Muscle layer of colon (tissue), 2 donors: ENCODE results near the gene NDUFS6.
"Not testable (repeated sequence)": the region's sequence is repeated elsewhere in the genome, so short reads cannot be mapped to it uniquely, and the experiment has no call there.

Experiments used
- H3K27ac ChIP-seq: one replicate; pipeline ENCODE4 v1.7.0; 2013; ENCODE audit warnings: low read depth, mild to moderate bottlenecking, low read length, moderate library complexity
- H3K27me3 ChIP-seq, 2 donors: one replicate each; pipeline ENCODE4 v1.7.0; 2013; ENCODE audit warnings: low read length in 2 of 2, mild to moderate bottlenecking in 2 of 2; ENCODE audit not compliant: insufficient read depth in 2 of 2, control insufficient read depth in 1 of 2
- H3K36me3 ChIP-seq: one replicate; pipeline ENCODE4 v1.7.0; 2013; ENCODE audit warnings: mild to moderate bottlenecking, low read length; ENCODE audit not compliant: insufficient read depth
- H3K4me1 ChIP-seq: one replicate; pipeline ENCODE4 v1.7.0; 2013; ENCODE audit warnings: mild to moderate bottlenecking, low read length; ENCODE audit not compliant: insufficient read depth
- H3K4me3 ChIP-seq, 2 donors: one replicate each; pipeline ENCODE4 v1.7.0; 2013; ENCODE audit warnings: low read length in 2 of 2, low read depth in 1 of 2, mild to moderate bottlenecking in 1 of 2, moderate library complexity in 1 of 2
- H3K9ac ChIP-seq: one replicate; pipeline ENCODE4 v1.7.0; 2013; ENCODE audit warnings: low read length
- H3K9me3 ChIP-seq: one replicate; pipeline ENCODE4 v1.7.0; 2013; ENCODE audit warnings: mild to moderate bottlenecking, low read length
- donor health status: abdominal sarcoma.
- donor health status: Adenocarcinoma of cecum.

The NDUFS6 gene

DNA sequence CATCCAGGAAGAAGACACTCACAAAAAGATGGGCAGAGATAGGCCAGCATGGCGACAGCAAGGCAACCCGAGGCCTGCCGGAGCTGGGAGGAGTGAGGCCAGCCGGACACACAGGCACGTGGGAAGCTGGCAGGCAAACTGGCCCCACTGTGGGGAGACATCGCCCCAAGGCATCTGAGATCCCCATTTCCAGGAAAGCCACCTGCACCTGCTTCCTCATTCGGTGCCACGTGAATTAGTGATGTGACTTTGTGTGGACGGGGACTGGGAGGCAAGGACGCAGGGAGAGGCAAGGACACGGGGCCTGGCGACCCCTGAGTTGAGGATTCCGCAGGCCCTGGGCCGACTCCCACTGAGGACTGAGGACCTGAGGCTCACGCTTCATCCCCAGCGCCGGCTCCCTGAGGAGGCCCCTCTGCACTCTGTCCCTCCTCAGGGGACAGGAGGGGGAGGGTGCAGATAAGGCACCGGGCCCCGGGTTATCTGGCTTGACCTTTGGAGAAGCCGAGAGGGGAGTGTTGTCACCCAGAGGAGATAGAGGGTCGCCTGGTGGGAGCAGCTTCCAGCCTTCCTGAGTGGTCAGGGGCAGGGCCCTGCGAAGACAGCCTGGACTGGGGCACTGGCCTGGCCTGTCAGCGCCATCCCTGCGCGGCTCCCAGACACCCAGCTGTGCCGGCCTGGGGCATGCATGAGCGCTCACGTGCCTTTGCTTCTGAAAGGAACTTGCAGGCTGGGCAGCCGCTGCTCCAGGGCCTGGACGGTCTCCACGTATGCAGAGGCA is 39.7 kb downstream of the NDUFS6 start:
- Histone ChIP-seq H3K36me3 (no peaks in the 10 kb centered on the region), H3K27me3 (peaks cover 0 to 10% of the 10 kb centered on the region in 2 donors), H3K9ac (no peak overlapping the region), H3K27ac (no peak overlapping the region), H3K9me3 (no peaks in the 10 kb centered on the region), H3K4me3 (no peak overlapping the region), H3K4me1 (no peaks in the 10 kb centered on the region)

DNA sequence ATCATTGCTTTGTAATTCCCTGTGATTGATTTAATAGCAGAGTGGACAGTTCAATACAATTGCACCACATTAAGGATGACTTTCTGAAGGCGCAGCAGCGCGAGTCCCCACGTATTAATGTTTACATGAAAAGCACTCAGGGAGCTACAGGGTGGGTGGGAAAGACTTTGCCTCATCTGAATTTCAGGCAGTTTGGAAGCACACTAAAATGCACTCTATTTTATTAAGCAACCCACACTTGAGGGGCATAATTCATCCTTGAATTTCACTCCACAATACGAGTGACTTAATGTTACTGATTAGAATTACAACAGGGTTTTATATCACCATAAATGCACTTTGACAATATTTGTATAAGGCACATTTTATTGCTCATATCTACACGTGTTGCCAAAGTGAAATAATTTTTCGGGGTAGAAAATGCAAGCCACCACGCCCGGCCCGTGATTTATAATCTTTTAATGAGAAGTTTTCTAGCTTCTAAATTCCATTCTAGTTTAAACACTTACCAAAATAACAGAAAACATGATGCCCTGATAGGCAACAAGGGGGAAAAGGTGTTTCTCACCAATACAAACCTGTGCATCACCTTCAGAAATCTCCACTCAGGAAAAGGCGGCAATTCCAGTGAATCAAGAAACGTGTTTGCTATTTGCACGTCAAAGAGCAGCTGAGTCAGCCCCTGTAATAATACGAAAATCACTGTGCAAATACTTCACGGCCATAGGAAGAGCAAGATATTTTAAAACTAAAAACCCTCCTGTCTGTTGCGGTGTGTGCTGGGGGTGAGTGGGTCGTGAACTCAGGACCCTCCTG is 41.0 kb downstream of the NDUFS6 start:
- Histone ChIP-seq H3K4me3 (no peak overlapping the region), H3K9me3 (no peaks in the 10 kb centered on the region), H3K27me3 (peaks cover 0 to 10% of the 10 kb centered on the region in 2 donors), H3K36me3 (no peaks in the 10 kb centered on the region), H3K27ac (no peak overlapping the region), H3K9ac (no peak overlapping the region), H3K4me1 (no peaks in the 10 kb centered on the region)

DNA sequence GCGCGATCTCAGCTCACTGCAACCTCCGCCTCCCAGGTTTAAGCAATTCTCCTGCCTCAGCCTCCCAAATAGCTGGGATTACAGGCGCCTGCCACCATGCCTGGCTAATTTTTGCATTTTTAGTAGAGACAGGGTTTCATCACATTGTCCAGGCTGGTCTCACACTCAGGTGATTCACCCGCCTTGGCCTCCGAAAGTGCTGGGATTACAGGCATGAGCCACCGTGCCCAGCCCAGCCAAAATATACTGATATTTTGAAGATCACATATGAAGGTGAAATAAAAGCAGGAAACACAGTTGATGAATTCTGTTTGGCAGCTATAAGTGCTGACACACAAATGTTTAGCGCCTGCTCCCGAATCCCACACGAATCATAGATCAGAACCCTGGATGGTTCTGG is 42.6 kb downstream of the NDUFS6 start:
- not testable (repeated sequence) for H3K36me3 ChIP-seq, H3K27ac ChIP-seq, H3K9me3 ChIP-seq, H3K27me3 ChIP-seq, H3K9ac ChIP-seq, H3K4me3 ChIP-seq, H3K4me1 ChIP-seq

DNA sequence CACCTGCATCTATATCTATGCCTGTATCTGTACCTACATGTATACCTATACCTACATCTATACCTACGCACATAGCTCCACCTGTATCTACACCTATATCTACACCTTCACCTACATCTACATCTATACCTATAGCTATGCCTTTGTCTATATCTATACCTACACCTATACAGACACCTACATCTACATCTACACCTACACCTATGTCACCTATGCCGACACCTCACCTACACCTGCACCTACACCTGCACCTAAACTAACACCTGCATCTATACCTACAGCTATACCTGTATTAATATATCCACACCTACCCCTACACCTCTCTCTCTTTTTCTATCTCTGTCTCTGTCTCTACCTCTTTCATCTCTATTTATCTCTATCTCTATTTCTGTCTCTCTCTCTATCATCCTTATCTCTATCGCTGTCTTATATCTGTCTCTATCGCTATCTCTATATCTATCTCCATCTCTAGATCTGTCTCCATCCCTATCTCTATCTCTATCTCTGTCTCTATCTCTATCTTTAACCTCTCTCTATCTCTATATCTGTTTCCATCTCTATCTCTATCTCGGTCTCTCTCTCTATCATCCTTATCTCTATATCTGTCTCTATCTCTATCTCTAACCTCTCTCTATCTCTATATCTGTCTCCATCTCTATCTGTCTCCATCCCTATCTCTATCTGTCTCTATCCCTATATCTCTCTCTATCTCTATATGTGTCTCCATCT is 43.7 kb downstream of the NDUFS6 start:
- Histone ChIP-seq H3K4me1 (no peaks in the 10 kb centered on the region), H3K9ac (no peak overlapping the region), H3K27ac (no peak overlapping the region), H3K27me3 (peaks cover 0 to 10% of the 10 kb centered on the region in 2 donors), H3K36me3 (no peaks in the 10 kb centered on the region), H3K9me3 (no peaks in the 10 kb centered on the region), H3K4me3 (no peak overlapping the region)

DNA sequence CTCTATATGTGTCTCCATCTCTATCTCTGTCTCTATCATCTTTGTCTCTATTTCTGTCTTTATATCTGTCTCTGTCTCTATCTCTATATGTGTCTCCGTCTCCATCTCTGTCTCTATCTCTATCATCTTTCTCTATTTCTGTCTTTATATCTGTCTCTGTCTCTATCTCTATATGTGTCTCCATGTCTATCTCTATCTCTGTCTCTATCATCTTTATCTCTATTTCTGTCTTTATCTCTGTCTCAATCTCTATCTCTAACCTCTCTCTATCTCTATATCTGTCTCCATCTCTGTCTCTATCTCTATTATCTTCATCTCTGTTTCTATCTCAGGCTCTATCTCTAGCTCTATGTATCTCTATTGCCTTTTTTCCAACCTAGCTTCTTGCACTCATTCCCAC is 44.5 kb downstream of the NDUFS6 start:
- Histone ChIP-seq H3K9me3 (no peaks in the 10 kb centered on the region), H3K4me1 (no peaks in the 10 kb centered on the region), H3K27ac (no peak overlapping the region), H3K4me3 (no peak overlapping the region), H3K9ac (no peak overlapping the region), H3K27me3 (peaks cover 4 to 14% of the 10 kb centered on the region in 2 donors), H3K36me3 (no peaks in the 10 kb centered on the region)

DNA sequence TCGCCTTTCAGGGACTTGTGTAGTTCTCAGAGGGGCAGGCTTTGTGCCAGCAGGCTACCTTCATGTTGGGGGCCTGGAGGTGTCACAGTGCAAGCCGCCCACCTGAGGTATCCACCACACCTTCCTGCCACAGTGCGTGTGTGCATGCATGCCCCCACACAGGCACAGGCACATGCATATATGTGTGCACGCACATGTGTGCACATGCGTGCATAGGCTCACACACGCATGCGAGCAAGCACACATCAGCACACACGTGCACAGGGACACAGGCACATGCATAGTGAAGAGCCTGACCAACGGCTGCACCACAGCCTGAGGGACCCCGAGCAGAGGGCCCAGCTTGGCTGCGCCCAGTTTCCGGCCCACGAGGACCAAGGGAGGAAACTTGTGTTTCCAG is 45.4 kb downstream of the NDUFS6 start:
- Histone ChIP-seq H3K27ac (no peak overlapping the region), H3K4me3 (no peak overlapping the region), H3K36me3 (no peaks in the 10 kb centered on the region), H3K27me3 (peaks cover 4 to 16% of the 10 kb centered on the region in 2 donors), H3K9ac (no peak overlapping the region), H3K9me3 (no peaks in the 10 kb centered on the region), H3K4me1 (no peaks in the 10 kb centered on the region)

DNA sequence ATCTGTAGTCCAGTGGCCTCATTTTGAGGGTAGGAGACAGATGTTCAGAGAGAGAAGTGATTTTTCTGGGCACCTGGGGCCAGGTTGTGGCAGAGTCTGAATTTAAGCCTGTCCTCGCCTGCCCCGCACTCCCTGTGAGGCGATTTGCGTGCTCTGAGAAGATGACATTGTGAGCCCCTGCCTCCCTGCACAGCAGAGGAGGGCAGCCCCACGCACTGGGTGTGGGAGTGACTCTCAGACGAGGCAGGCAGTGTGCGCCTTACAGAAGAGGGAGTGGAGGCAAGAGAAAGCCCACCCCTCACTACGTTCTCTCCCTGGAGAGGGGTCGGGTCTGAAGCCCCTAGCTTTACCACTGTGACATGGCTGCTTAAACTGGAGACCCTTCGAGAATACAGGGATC is 45.8 kb downstream of the NDUFS6 start:
- Histone ChIP-seq H3K27me3 (peaks cover 4 to 19% of the 10 kb centered on the region in 2 donors), H3K9me3 (no peaks in the 10 kb centered on the region)

DNA sequence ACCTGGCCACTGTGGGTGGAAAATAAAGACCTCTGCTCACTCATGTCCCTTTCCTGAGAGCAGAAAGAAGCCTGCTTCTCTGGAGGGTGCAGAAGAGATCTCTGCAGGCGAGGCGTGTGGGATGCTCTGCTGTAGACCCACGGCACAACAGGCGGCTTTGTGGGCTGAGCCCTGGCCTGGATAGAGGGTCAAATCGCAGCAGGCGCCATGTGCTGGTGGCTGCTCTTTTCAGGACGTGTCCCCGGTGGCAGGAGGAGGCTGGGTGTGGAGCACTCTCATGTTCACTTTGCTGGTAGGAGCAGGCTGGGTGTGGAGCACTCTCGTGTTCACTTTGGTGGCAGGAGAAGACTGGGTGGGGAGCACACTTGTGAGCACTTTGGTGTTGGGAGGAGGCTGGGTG is 46.4 kb downstream of the NDUFS6 start:
- H3K36me3 ChIP-seq: no peaks in the 10 kb centered on the region
- H3K9me3 ChIP-seq: no peaks in the 10 kb centered on the region
- H3K9ac ChIP-seq: no peak overlapping the region
- no peak overlapping the region for H3K4me3 ChIP-seq
- no peaks in the 10 kb centered on the region for H3K4me1 ChIP-seq
- no peak overlapping the region for H3K27ac ChIP-seq
- H3K27me3 ChIP-seq: peaks cover 4 to 22% of the 10 kb centered on the region in 2 donors

More for the DNA sequence above, 45.8 kb downstream of the NDUFS6 start:
- no peak overlapping the region for H3K9ac ChIP-seq
- H3K4me1 ChIP-seq: no peaks in the 10 kb centered on the region
- no peaks in the 10 kb centered on the region for H3K36me3 ChIP-seq
- H3K27ac ChIP-seq: no peak overlapping the region
- H3K4me3 ChIP-seq: no peak overlapping the region

DNA sequence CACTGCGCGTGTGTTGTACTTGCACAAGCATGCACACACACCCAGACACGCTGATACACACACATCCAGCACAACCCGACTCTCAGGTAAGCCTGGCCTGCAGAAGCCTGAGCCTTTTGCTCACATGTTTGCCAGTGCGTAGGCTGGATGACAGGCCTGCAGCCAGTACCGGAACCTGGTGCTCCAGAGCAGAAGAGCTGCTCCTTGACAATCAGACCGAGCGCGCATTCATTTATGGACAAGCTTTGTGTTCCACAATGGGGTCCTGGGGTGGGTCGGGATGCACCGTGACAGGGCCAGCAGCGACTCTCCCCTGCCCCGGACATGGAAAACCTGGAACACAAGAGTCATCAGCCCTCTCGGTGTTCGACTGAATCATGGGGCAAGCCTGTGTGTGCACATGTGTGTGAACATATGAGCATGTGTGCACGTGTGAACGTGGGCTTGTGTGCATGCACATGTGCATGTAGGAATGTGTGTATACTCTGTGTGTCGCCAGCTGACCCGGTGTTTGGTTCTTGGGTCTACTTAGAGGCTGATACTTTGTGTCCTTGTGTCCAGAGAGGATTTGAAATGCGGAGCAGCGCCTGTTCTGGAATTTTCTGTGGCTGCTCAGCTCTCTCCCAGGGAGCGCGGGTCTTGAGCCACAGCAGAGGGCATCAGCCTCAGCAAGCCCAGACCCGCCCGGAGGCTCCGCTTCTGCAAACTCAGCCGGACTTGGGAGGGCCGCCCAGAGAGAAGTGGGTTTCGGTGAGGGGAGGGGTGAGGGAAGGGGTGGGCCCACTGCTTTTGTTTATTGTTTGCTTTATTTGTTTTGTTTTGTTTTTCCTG is 49.3 kb downstream of the NDUFS6 start:
- Histone ChIP-seq H3K4me1 (no peaks in the 10 kb centered on the region), H3K4me3 (no peak overlapping the region), H3K9ac (no peak overlapping the region), H3K36me3 (no peaks in the 10 kb centered on the region), H3K27ac (no peak overlapping the region), H3K27me3 (peaks cover 4 to 33% of the 10 kb centered on the region in 2 donors), H3K9me3 (no peaks in the 10 kb centered on the region)

DNA sequence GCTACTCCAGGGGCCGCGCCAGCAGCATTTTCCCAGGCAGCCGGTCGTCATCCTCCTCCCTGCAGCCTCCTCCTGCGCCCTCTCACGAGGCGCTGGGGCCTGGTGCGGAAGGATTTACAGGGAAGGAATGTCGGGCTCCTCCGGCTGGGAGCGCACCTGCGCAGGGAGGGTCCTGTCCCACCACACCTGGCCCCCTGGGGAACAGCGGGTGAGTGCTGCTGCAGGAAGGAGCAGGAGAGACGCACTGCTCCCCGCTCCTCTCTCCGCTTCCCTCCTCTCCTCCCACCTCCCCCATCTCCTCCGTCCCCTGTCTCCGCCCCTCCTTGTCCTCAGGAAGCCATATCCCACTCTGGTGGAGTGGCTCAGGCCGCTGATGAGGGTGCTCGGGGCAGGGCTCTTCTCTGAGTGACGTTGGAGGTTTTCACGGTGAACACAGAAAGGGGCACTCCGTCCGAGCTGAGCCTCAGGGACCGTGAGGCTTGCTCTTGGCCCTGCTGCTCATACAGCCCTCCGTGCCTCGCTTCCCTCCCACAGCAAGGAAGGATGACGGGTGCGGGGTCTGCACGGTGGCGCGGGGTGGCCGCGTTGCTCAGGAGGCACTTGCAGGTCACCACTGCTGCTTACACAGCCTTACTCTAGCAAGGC is 50.2 kb downstream of the NDUFS6 start:
- H3K27me3 ChIP-seq: peaks cover 4 to 40% of the 10 kb centered on the region in 2 donors
- no peak overlapping the region for H3K9ac ChIP-seq
- no peak overlapping the region for H3K4me3 ChIP-seq
- H3K36me3 ChIP-seq: no peaks in the 10 kb centered on the region
- H3K4me1 ChIP-seq: no peaks in the 10 kb centered on the region
- no peak overlapping the region for H3K27ac ChIP-seq
- no peaks in the 10 kb centered on the region for H3K9me3 ChIP-seq
